ENCODE results near the gene MAS1. TPM values are rescaled to one million over a fixed set of nuclear protein-coding genes. Genes with fewer than 3 reads are reported as not detected.
"Not testable (repeated sequence)": the region's sequence is repeated elsewhere in the genome, so short reads cannot be mapped to it uniquely, and the experiment has no call there.

Gene MAS1
- total and polyA plus RNA-seq, 2 donors (not counting 3 experiments of a cell fraction or from before 2014, with no cell fraction given) = not detected

GRCh38 chr6:159919800-159920199, 29.0 kb downstream of the MAS1 start:
- FAIRE-seq (no peak), DNase-seq (ENCODE audit: low read depth, low spot score) (no peak)
- Histone ChIP-seq H2AFZ (ENCODE audit: low read depth, low read length) (no peak overlapping the region), H3K27me3 (ENCODE audit: control insufficient read depth in 2 of 2, insufficient read depth in 2 of 2, low read length in 2 of 2) (no peaks in the 10 kb centered on the region), H3K4me1 (ENCODE audit: control insufficient read depth, extremely low read depth, insufficient read depth, low read length) (no peaks in the 10 kb centered on the region), H3K9me3 (replicated peaks; ENCODE audit: control insufficient read depth, insufficient read depth, low read length) (no peaks in the 10 kb centered on the region), H3K4me3 (replicated peaks in 1 of 3; ENCODE audit: insufficient read depth in 1 of 3, low read depth in 1 of 3, low read length in 3 of 3) (no peak overlapping the region), H3K4me2 (ENCODE audit: insufficient read depth, low read length) (no peak overlapping the region), H4K20me1 (replicated peaks; ENCODE audit: control insufficient read depth, extremely low read depth, insufficient read depth, low read length) (no peaks in the 10 kb centered on the region), H3K9me1 (replicated peaks; ENCODE audit: control insufficient read depth, extremely low read depth, insufficient read depth, low read length) (no peaks in the 10 kb centered on the region), H3K36me3 (ENCODE audit: control insufficient read depth in 2 of 2, extremely low read depth in 1 of 2, insufficient read depth in 2 of 2, low read length in 2 of 2) (no peaks in the 10 kb centered on the region), H3K9ac (replicated peaks; ENCODE audit: extremely low read depth, insufficient read depth, low read length) (no peak overlapping the region), H3K79me2 (ENCODE audit: control insufficient read depth, insufficient read depth, low read length) (no peaks in the 10 kb centered on the region), H3K27ac (ENCODE audit: insufficient read depth, low read depth, low read length) (no peak overlapping the region)
- dilution Hi-C loops (cut with MboI; ENCODE audit: extremely low pct_ligation_motif_present, low sequenced_read_pairs) = no loop called here
- ChIA-PET CTCF (no interaction called here), POLR2A (no interaction called here)
- intact Hi-C loops (cut with micrococcal nuclease) = no loop called here
- TF ChIP-seq MYC (IDR thresholded peaks at IDR 0.05; ENCODE audit: low read depth, low read length) (no peak), GATA2 (IDR thresholded peaks at IDR 0.05; ENCODE audit: insufficient read depth, insufficient read length, low read depth, low read length) (no peak), EZH2 (IDR thresholded peaks at IDR 0.05; ENCODE audit: borderline replicate concordance, low read depth, low read length, severe bottlenecking) (no peak), JUN (IDR thresholded peaks at IDR 0.05; ENCODE audit: borderline replicate concordance, insufficient read depth, insufficient read length, low read depth) (no peak), POLR2A (IDR thresholded peaks at IDR 0.05; ENCODE audit: low read depth, low read length) (no peak), FOS (IDR thresholded peaks at IDR 0.05; ENCODE audit: borderline replicate concordance, insufficient read depth, low read length) (no peak)
- TF ChIP-seq, protein P1, sequence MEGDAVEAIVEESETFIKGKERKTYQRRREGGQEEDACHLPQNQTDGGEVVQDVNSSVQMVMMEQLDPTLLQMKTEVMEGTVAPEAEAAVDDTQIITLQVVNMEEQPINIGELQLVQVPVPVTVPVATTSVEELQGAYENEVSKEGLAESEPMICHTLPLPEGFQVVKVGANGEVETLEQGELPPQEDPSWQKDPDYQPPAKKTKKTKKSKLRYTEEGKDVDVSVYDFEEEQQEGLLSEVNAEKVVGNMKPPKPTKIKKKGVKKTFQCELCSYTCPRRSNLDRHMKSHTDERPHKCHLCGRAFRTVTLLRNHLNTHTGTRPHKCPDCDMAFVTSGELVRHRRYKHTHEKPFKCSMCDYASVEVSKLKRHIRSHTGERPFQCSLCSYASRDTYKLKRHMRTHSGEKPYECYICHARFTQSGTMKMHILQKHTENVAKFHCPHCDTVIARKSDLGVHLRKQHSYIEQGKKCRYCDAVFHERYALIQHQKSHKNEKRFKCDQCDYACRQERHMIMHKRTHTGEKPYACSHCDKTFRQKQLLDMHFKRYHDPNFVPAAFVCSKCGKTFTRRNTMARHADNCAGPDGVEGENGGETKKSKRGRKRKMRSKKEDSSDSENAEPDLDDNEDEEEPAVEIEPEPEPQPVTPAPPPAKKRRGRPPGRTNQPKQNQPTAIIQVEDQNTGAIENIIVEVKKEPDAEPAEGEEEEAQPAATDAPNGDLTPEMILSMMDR (IDR thresholded peaks at IDR 0.05; ENCODE audit: extremely low read depth in 1 of 2, insufficient read depth in 1 of 2, low read depth in 1 of 2, low read length in 2 of 2) = no peak
- BruUV-seq (replicated peaks) = no TSS peak

GRCh38 chr6:159924150-159924549, 33.4 kb downstream of the MAS1 start:
- H3K9ac ChIP-seq (replicated peaks; ENCODE audit: extremely low read depth, insufficient read depth, low read length); H2AFZ ChIP-seq (ENCODE audit: low read depth, low read length); H3K4me3 ChIP-seq (replicated peaks in 1 of 3; ENCODE audit: insufficient read depth in 1 of 3, low read depth in 1 of 3, low read length in 3 of 3); H4K20me1 ChIP-seq (replicated peaks; ENCODE audit: control insufficient read depth, extremely low read depth, insufficient read depth, low read length); H3K36me3 ChIP-seq (ENCODE audit: control insufficient read depth in 2 of 2, extremely low read depth in 1 of 2, insufficient read depth in 2 of 2, low read length in 2 of 2); H3K9me1 ChIP-seq (replicated peaks; ENCODE audit: control insufficient read depth, extremely low read depth, insufficient read depth, low read length); H3K4me2 ChIP-seq (ENCODE audit: insufficient read depth, low read length); H3K9me3 ChIP-seq (replicated peaks; ENCODE audit: control insufficient read depth, insufficient read depth, low read length); H3K79me2 ChIP-seq (ENCODE audit: control insufficient read depth, insufficient read depth, low read length); POLR2A ChIA-PET; dilution Hi-C loops (cut with MboI; ENCODE audit: extremely low pct_ligation_motif_present, low sequenced_read_pairs); FAIRE-seq; BruUV-seq (replicated peaks); H3K4me1 ChIP-seq (ENCODE audit: control insufficient read depth, extremely low read depth, insufficient read depth, low read length); intact Hi-C loops (cut with micrococcal nuclease); CTCF ChIA-PET; H3K27me3 ChIP-seq (ENCODE audit: control insufficient read depth in 2 of 2, insufficient read depth in 2 of 2, low read length in 2 of 2); DNase-seq (ENCODE audit: low read depth, low spot score); H3K27ac ChIP-seq (ENCODE audit: insufficient read depth, low read depth, low read length): not testable (repeated sequence)
